Hippocampal formation (tissue), 2 donors: ENCODE data around the gene NMT1.

ENCODE experiments used
- DNase-seq, 2 donors: peaks; one replicate each; lab custom pipeline; 2025; lab: John Stamatoyannopoulos, UW

The NMT1 gene

GRCh38 chr17:45135978-45136791, 75.1 kb downstream of the NMT1 start:
- DNase-seq = no peak

- DNase-seq = no peak
These were observed 75.9 kb downstream of the NMT1 start for GRCh38 chr17:45136846-45137560.

- DNase-seq = no peak
These were observed 76.6 kb downstream of the NMT1 start for GRCh38 chr17:45137561-45138305.

DNA sequence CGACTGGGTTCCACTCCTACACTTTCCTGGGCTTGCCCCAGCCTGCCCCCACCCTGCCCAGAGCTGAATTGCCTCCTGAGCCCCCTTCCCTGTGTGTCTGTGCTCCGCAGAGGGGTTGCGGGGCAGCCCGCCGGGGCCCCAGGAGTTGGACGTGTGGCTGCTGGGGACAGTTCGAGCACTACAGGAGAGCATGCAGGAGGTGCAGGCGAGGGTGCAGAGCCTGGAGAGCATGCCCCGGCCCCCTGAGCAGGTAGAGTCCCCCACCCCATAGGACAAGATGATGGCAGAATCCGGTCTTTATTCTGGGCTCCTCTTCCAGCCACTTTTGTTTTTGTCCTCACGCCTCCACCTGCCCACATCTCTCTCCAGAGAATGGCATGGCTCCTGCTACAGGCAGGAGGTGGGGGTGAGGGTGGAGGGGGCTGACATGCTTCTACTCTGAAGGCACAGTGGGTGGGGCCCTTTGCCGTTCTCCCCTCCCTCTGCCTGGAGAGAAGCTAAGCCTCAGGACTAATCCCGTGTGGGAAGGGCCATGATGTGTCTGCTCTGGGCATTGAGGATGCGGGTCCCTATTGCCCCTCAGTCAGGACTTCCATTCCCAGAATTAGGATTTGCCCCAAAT, 77.9 kb downstream of the NMT1 start:
- no peak for DNase-seq

DNA sequence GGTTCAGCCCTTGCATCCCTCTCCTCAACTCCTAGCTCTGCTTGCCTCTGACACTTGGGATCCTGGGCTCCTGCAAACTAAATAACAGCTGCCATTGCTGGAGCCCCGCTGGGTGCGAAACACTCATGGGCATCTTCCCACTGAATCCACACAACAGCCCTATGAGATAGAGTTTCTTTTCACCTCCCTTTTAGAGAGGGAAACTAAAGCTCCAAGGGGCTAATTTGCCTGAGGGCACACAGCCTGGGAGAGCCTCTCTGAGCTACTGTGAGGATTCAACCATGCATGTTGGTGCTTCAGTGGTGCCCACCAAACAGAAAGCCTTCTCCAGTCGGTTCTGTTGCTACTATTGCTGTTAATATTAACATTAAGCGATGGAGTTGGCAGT, 78.4 kb downstream of the NMT1 start:
- no peak for DNase-seq

DNA sequence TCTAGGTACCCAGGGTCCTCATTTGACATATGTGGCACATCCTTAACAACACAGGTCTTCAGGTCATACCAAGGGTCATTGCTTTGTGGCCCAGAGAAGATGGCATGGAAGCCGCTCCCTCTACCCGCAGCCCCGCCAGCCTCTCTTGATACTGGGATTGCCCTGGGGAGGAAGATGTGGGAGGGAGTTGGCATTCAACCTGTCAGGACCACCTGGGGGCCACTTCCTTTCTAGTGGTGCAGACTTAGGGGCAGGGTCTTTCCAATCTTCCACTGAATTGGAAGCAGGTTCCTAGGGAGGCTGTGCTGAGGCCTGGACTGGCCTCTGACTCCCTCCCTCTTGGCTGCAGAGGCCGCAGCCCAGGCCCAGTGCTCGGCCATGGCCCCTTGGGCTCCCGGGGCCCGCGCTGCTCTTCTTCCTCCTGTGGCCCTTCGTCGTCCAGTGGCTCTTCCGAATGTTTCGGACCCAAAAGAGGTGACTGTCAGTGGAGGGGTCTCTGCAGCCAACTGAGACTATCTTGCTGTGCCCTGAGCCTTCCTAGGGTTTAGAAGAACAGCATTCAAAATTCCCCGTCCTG, 82.1 kb downstream of the NMT1 start:
- no peak for DNase-seq

- peak in 1 of 2 donors; percentile 29 for DNase-seq
These were observed 82.7 kb downstream of the NMT1 start for GRCh38 chr17:45143767-45144198.

GRCh38 chr17:45144199-45145034, 83.3 kb downstream of the NMT1 start:
- peak in 1 of 2 donors; percentile 55 for DNase-seq

- DNase-seq = no peak
These were observed 83.9 kb downstream of the NMT1 start for GRCh38 chr17:45145035-45145389.

DNA sequence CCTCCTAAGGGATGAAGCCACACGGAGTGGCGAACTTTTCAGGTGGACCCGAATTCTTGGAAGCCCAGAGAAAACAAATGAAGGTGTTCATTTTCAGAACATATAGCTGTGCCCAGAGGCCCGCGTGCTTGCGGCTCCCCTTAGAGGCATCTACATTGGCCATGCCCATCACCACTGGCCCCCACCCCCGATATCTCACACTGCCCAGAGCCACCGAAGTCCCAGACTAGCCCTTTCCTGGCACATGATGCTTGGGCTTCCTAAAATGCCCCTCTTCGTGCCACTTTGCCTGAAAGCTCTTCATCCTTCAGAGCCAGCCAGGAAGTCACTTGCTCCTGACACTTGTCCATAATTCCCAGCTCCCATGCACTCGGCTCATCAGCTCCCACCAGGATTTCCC, 85.0 kb downstream of the NMT1 start:
- DNase-seq = no peak

GRCh38 chr17:45146592-45146889, 85.4 kb downstream of the NMT1 start:
- DNase-seq = no peak

DNA sequence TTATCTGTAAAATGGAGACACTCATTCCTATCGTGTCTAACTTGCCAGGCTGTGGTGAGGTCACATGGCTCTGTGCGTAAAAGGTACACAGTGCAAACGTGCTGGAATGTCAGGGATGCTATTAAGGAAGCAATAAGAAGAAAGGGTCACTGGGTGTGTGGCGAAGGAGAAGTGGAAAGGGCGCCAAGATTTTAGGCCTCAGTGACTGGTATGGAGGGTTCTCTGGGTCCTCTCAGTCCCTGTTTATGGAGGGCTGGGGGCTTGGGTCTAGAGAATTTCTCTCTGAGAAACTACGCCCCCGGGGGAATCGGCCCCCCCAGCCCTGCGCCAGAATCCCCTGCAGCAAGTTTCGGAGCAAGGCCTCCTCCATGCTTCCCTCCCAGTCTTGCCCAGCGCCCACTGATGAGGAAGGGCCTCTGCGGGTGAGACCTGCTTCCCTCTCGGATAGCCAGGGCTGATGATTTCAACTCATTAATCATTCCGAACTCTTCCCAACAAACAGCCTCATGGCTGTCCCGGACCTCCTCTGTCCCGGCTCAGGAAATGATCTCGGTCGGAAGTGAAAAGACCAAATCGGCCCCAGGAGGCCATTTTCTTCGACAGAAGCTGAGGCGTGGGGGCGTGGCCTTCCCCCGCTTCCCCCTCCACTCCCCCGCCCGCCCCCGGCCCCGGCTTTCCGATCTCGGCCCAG, 85.9 kb downstream of the NMT1 start:
- DNase-seq = no peak

GRCh38 chr17:45147581-45148182, 86.6 kb downstream of the NMT1 start:
- DNase-seq = peak; percentile 78 to 96

DNA sequence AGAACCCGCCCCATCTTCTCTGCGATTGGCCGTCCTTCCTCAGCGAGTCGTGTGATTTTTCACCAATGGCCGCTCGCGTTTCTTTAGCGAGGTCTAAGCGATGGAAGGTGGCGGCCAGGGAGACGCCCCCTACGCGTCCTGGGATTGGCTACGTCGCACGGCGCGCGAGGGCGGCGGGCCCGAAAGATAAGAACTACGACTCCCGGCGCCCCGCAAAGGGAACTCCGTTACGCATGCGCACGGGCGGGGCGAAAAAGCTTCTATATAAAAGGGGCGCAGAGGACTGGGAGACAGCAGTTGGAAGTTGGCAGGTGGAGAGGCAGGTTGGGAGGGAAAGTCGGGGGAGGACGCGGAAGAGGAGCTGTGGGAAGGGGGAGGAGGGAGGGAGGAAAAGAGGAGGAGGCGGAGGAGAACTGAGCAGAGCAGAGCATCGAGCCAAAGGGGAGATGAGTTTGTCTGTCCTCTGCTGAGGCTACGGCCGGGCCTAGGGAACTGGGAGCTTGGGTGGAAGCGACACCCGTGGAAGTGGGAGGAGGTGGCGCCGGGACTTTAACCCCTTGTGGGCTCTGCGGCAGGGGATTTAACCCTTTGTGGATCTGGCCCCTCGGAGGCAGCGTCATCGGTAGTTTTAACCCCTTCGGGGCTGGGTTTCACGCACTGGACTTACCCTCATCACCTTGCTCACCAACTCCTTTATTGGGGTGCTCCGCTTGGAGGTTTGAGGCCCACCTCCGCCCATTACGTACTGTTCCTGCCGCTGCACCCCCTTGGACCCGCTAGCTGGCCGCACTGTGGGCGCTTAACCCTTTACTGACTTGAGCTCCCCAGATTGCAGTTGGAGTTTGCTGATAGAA, 87.3 kb downstream of the NMT1 start, which contains the start of gene HEXIM1:
HEXIM1 (plus strand) TSS at position 293 of the 854 bp plus-strand sequence. CDS start 716 bp downstream, outside the sequence.
- DNase-seq = peak; percentile 99 to 100

DNA sequence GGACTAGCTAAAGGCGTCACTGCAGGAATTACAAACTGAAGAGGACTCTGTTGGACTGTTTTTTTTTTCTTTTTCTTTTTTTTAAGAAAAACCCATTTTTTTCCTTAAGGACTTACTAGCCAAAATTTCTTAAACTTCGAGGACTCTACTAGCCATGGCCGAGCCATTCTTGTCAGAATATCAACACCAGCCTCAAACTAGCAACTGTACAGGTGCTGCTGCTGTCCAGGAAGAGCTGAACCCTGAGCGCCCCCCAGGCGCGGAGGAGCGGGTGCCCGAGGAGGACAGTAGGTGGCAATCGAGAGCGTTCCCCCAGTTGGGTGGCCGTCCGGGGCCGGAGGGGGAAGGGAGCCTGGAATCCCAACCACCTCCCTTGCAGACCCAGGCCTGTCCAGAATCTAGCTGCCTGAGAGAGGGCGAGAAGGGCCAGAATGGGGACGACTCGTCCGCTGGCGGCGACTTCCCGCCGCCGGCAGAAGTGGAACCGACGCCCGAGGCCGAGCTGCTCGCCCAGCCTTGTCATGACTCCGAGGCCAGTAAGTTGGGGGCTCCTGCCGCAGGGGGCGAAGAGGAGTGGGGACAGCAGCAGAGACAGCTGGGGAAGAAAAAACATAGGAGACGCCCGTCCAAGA, 88.0 kb downstream of the NMT1 start:
- DNase-seq = peak; percentile 79 to 83

GRCh38 chr17:45149669-45150664, 88.8 kb downstream of the NMT1 start:
- peak; percentile 62 to 72 for DNase-seq
